K562 (cell line): ENCODE data around the gene RNASEH2C.

Source experiments
- ADNP ChIP-seq: fragments of 200-800 bp; sonication (Bioruptor generic); IDR thresholded peaks from 2 replicates; pipeline ENCODE4 v1.6.1; 2016; ENCODE audit warnings: missing genetic modification characterization, missing compliant biosample characterization
- CTCF ChIP-seq, 3 experiments: IDR thresholded peaks in 2 of 3; conservative IDR thresholded peaks in 1 of 3; 2 replicates each; pipeline ENCODE4 v1.5.1; 2011 to 2012; ENCODE audit warnings: low read length in 3 of 3, mild to moderate bottlenecking in 3 of 3, control low read depth in 2 of 3, improper control_type of control experiment in 1 of 3, inconsistent platforms in 1 of 3, low read depth in 1 of 3, mixed read lengths in 1 of 3, moderate library complexity in 1 of 3; ENCODE audit not compliant: insufficient read depth in 2 of 3
- MTA3 ChIP-seq: fragments of 450-650 bp; formaldehyde crosslinking; IDR thresholded peaks from 2 replicates; pipeline ENCODE4 v1.6.1; 2017; ENCODE audit warnings: mild to moderate bottlenecking, borderline replicate concordance
- TBL1XR1 ChIP-seq, 2 experiments: IDR thresholded peaks; 2 replicates each; pipeline ENCODE4 v1.6.1; 2012; ENCODE audit warnings: improper control_type of control experiment in 2 of 2, low read length in 2 of 2, mild to moderate bottlenecking in 1 of 2
- TEAD4 ChIP-seq, 2 experiments: sonication (generic) in 1 of 2; formaldehyde crosslinking in 1 of 2; IDR thresholded peaks; 2 replicates each; pipeline versions ENCODE4 v1.6.1 to v1.8.0; 2012 to 2022; ENCODE audit warnings: borderline replicate concordance in 1 of 2, inconsistent platforms in 1 of 2, low read length in 1 of 2, mild to moderate bottlenecking in 1 of 2, missing genetic modification reagents in 1 of 2
- ZFP36 ChIP-seq: fragments of 150-350 bp; IDR thresholded peaks from 2 replicates; pipeline ENCODE4 v1.6.1; 2018; ENCODE audit warnings: low read length, low read depth; ENCODE audit not compliant: partially characterized antibody

- TF ChIP-seq CTCF (IDR thresholded peaks at IDR 0.05 in 2 of 3, conservative IDR thresholded peaks at IDR 0.05 in 1 of 3; ENCODE audit: insufficient read depth in 2 of 3, low read depth in 1 of 3, low read length in 3 of 3), result no peak
- no peak for TF ChIP-seq TBL1XR1 (IDR thresholded peaks at IDR 0.05; ENCODE audit: low read length in 2 of 2)
- no peak for TF ChIP-seq MTA3
- no peak for TF ChIP-seq ADNP (tag)
- TF ChIP-seq ZFP36, result no peak
- no peak for TF ChIP-seq TEAD4 (IDR thresholded peaks at IDR 0.05; ENCODE audit: low read length)
- TF ChIP-seq TEAD4 (CRISPR knock-in tag; IDR thresholded peaks at IDR 0.05; ENCODE audit: borderline replicate concordance), result no peak
These were observed 2.7 kb downstream of the RNASEH2C start for GRCh38 chr11:65717906-65718305.
